Hematopoietic multipotent progenitor cell (in vitro differentiated cells): ENCODE data around the gene DNAJC24. TPM values are rescaled to one million over a fixed set of nuclear protein-coding genes. Genes with fewer than 3 reads are reported as not detected.

Experiments used
- DNase-seq, 3 donors: peaks; one replicate each; pipeline ENCODE4 v3.0.0-alpha.2; 2011 to 2015; ENCODE audit warnings: low read depth in 2 of 3, low spot score in 2 of 3
- total RNA-seq: library from RNA; depleted of rRNA; stranded (reverse); fragments of >200 nt; gene quantifications from one replicate; pipeline ENCODE4 v1.2.3, GENCODE V29; 2012

Gene DNAJC24
- total RNA-seq, 1 donor: 4.3 TPM

DNA sequence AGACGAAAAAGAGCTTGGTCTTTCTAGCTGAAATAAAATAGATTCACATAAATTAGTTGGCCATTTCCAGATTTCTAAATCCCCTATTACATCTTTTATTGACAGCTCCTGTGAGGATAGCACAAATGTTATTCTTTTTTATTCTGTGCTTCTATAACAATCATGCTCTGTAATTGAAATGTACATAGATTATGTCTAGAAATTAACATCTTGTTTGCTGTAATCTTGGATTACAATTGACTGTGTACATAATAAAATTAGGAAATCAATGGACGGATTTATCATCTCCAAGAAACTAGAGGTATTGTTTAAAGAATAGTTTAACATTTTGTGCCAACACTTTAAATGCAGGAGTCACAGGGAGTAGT, 108.5 kb downstream of the DNAJC24 start:
- DNase-seq: no peak

GRCh38 chr11:31479066-31479465, 109.4 kb downstream of the DNAJC24 start:
- DNase-seq: no peak

DNA sequence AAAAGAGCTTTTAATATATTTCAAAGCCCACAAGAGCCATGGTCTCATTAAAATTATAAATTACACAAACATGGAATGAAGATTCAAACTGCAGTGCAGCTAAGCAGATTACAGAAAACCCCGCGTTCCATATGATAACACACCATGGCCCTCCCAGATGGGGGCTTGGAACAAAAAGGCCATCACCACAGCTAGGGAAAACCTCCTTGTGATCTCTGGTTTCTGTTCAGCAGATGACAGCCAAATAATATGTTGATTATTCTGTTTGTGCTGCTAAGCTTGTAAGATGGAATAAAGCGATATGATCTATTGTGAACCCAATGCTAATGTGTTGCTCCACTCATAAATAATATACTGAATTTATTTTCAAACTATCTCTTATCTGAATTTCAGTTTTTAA, 111.3 kb downstream of the DNAJC24 start:
- no peak for DNase-seq

Other genes with a start within 250 kb of the DNAJC24 start
- not detected for gene DCDC1, start 121 bp upstream of the DNAJC24 start, total RNA-seq
- 5.9 TPM for gene IMMP1L, start 139.8 kb downstream of the DNAJC24 start, total RNA-seq
- 19.9 TPM for gene ELP4, start 139.9 kb downstream of the DNAJC24 start, total RNA-seq